ENCODE results near the gene NUDT21. TPM values are rescaled to one million over a fixed set of nuclear protein-coding genes. Genes with fewer than 3 reads are reported as not detected.

Gene NUDT21
- total and polyA plus RNA-seq, 2 of the 4 experiments (the other 2 are of a cell fraction): 52.4 to 166 TPM

GRCh38 chr16:56401482-56401881 is 49.6 kb downstream of the NUDT21 start:
- Histone ChIP-seq H2AFZ (replicated peaks; ENCODE audit: low read length, poor library complexity) (no peak overlapping the region), H4K5ac (ENCODE audit: low read depth, low read length) (no peak overlapping the region), H2AK9ac (replicated peaks; ENCODE audit: low read depth, low read length, poor library complexity) (no peak overlapping the region), H3K4me3 (ENCODE audit: insufficient read depth, low read depth, low read length) (no peak overlapping the region), H2BK15ac (ENCODE audit: low read depth, low read length) (no peak overlapping the region), H3K27me3 (ENCODE audit: control insufficient read depth, insufficient read depth, low read length) (no peaks in the 10 kb centered on the region), H4K91ac (ENCODE audit: insufficient read depth, low read depth, low read length) (no peak overlapping the region), H3K9me1 (ENCODE audit: insufficient read depth, low read length) (peaks cover 3% of the 10 kb centered on the region), H3K23ac (ENCODE audit: low read depth, low read length) (no peak overlapping the region), H4K20me1 (ENCODE audit: insufficient read depth, low read length) (no peaks in the 10 kb centered on the region), H3K4ac (ENCODE audit: low read depth, low read length) (no peak overlapping the region), H3K79me1 (ENCODE audit: low read depth in 1 of 2, low read length in 2 of 2) (peaks cover 27 to 28% of the 10 kb centered on the region in 2 experiments), H2AK5ac (ENCODE audit: low read depth, low read length) (no peak overlapping the region), H3K9ac (ENCODE audit: low read depth, low read length) (no peak overlapping the region), H3K18ac (ENCODE audit: low read depth, low read length) (no peak overlapping the region), H2BK20ac (ENCODE audit: low read depth, low read length) (no peak overlapping the region), H3K36me3 (ENCODE audit: control insufficient read depth, insufficient read depth, low read length) (peaks cover 30% of the 10 kb centered on the region), H4K8ac (ENCODE audit: low read depth in 2 of 2, low read length in 2 of 2) (no peak overlapping the region), H3K14ac (replicated peaks; ENCODE audit: low read depth, low read length) (no peak overlapping the region), H3K9me3 (ENCODE audit: control insufficient read depth, insufficient read depth, low read length) (no peaks in the 10 kb centered on the region), H3K4me1 (ENCODE audit: control insufficient read depth, insufficient read depth, low read length) (no peaks in the 10 kb centered on the region), H3K4me2 (ENCODE audit: low read depth, low read length) (no peak overlapping the region), H3K27ac (ENCODE audit: insufficient read depth, low read length) (no peak overlapping the region), H2BK120ac (ENCODE audit: low read depth, low read length) (no peak overlapping the region), H3K56ac (ENCODE audit: extremely low read depth, insufficient read depth, low read length) (no peak overlapping the region), H2BK5ac (ENCODE audit: low read depth, low read length, poor library complexity, severe bottlenecking) (no peak overlapping the region)
- no CpG with 5 or more reads among the region's 5 CpGs for WGBS, 2 experiments (ENCODE audit: extremely low coverage in 2 of 2, insufficient read length in 1 of 2)
- POLR2A ChIA-PET (ENCODE audit: unreplicated experiment): no interaction called here
- no TSS peak for BruUV-seq (replicated peaks)
- dilution Hi-C loops (cut with HindIII; ENCODE audit: low sequenced_read_pairs, unreplicated experiment): no loop called here
- intact Hi-C loops (cut with micrococcal nuclease): no loop called here
- ATAC-seq (ENCODE audit: low read depth) (no peak), DNase-seq (no peak)
- TF ChIP-seq CEBPB (IDR thresholded peaks at IDR 0.05; ENCODE audit: low read depth, low read length) (no peak), NFE2L2 (IDR thresholded peaks at IDR 0.05; ENCODE audit: low read depth, low read length) (no peak), ELK1 (IDR thresholded peaks at IDR 0.05; ENCODE audit: borderline replicate concordance, low read depth, low read length) (no peak), RAD21 (IDR thresholded peaks at IDR 0.05; ENCODE audit: low read length) (no peak), MXI1 (IDR thresholded peaks at IDR 0.05; ENCODE audit: borderline replicate concordance, low read depth, low read length) (no peak), SMC3 (IDR thresholded peaks at IDR 0.05; ENCODE audit: low read depth, low read length) (no peak), CTCF (conservative IDR thresholded peaks at IDR 0.05; ENCODE audit: low read depth, low read length) (no peak), CHD1 (IDR thresholded peaks at IDR 0.05; ENCODE audit: low read depth, low read length) (no peak), FOS (IDR thresholded peaks at IDR 0.05; ENCODE audit: low read depth, low read length) (no peak), POLR2A (IDR thresholded peaks at IDR 0.05; ENCODE audit: low read depth, low read length) (no peak), MAFK (IDR thresholded peaks at IDR 0.05; ENCODE audit: low read depth, low read length) (no peak), RFX5 (IDR thresholded peaks at IDR 0.05; ENCODE audit: low read depth, low read length) (no peak), MAZ (IDR thresholded peaks at IDR 0.05; ENCODE audit: borderline replicate concordance, low read depth, low read length) (no peak), BHLHE40 (IDR thresholded peaks at IDR 0.05; ENCODE audit: low read depth, low read length) (no peak), RCOR1 (IDR thresholded peaks at IDR 0.05; ENCODE audit: insufficient replicate concordance, low read length) (no peak)
- CTCF ChIA-PET: interaction anchor here (1.5 kb wide), 1 partner anchor 12 kb away, joined by 5 read pairs; no protein-coding TSS in a partner anchor
- in situ Hi-C loops (cut with MboI; ENCODE audit: low sequenced_read_pairs): no loop called here

All from IMR-90 (cell line).